PFSK-1 (cell line): Measurements from ENCODE around the gene EGFL7.

Experiments used
- POLR2AphosphoS5 ChIP-seq: IDR thresholded peaks from 2 replicates; pipeline ENCODE4 v1.6.1; 2012; ENCODE audit warnings: low read depth, mild to moderate bottlenecking, control low read depth, low read length, moderate library complexity
- REST ChIP-seq, 2 experiments: IDR thresholded peaks; 2 replicates each; pipeline versions ENCODE4 v1.6.1 to v1.8.0; 2011 to 2012; ENCODE audit warnings: low read depth in 2 of 2, low read length in 2 of 2, control low read depth in 1 of 2, inconsistent platforms in 1 of 2, mild to moderate bottlenecking in 1 of 2, moderate library complexity in 1 of 2; ENCODE audit not compliant: insufficient read depth in 1 of 2
- SIN3A ChIP-seq: IDR thresholded peaks from 2 replicates; pipeline ENCODE4 v1.6.1; 2012; ENCODE audit warnings: mild to moderate bottlenecking, low read length, moderate library complexity, borderline replicate concordance; ENCODE audit not compliant: insufficient read depth
- TAF1 ChIP-seq: IDR thresholded peaks from 2 replicates; pipeline ENCODE4 v1.6.1; 2012; ENCODE audit warnings: low read length, control low read depth, borderline replicate concordance; ENCODE audit not compliant: insufficient read depth

- TF ChIP-seq POLR2AphosphoS5 (no peak), TAF1 (no peak), REST (IDR thresholded peaks at IDR 0.05; ENCODE audit: insufficient read depth in 1 of 2, low read depth in 2 of 2, low read length in 2 of 2) (no peak), SIN3A (no peak)
These were observed 16.8 kb downstream of the EGFL7 start for GRCh38 chr9:136679431-136679941.
